IMR-90 (cell line): ENCODE results near the gene BTBD6.
"Not testable (repeated sequence)": the region's sequence is repeated elsewhere in the genome, so short reads cannot be mapped to it uniquely, and the experiment has no call there.

ENCODE experiments used
- CEBPB ChIP-seq: IDR thresholded peaks from 2 replicates; pipeline ENCODE4 v1.6.1; 2012; ENCODE audit warnings: low read depth, low read length, improper control_type of control experiment
- POLR2A ChIP-seq: IDR thresholded peaks from 2 replicates; pipeline ENCODE4 v1.6.1; 2012; ENCODE audit warnings: mild to moderate bottlenecking, low read depth, low read length
- RAD21 ChIP-seq: IDR thresholded peaks from 2 replicates; pipeline ENCODE4 v1.6.1; 2012; ENCODE audit warnings: low read length, improper control_type of control experiment
- SMC3 ChIP-seq: fragments of 150-350 bp; IDR thresholded peaks from 2 replicates; pipeline ENCODE4 v1.6.1; 2016; ENCODE audit warnings: low read depth, mild to moderate bottlenecking, antibody characterized with exemption, low read length, moderate library complexity
- TF ChIP-seq, protein P1 (sequence below): conservative IDR thresholded peaks from 2 replicates; pipeline ENCODE4 v1.5.1; 2012; ENCODE audit warnings: mild to moderate bottlenecking, low read depth, low read length, improper control_type of control experiment

- not testable (repeated sequence) for TF ChIP-seq SMC3, CEBPB, RAD21, POLR2A
- TF ChIP-seq, protein P1, sequence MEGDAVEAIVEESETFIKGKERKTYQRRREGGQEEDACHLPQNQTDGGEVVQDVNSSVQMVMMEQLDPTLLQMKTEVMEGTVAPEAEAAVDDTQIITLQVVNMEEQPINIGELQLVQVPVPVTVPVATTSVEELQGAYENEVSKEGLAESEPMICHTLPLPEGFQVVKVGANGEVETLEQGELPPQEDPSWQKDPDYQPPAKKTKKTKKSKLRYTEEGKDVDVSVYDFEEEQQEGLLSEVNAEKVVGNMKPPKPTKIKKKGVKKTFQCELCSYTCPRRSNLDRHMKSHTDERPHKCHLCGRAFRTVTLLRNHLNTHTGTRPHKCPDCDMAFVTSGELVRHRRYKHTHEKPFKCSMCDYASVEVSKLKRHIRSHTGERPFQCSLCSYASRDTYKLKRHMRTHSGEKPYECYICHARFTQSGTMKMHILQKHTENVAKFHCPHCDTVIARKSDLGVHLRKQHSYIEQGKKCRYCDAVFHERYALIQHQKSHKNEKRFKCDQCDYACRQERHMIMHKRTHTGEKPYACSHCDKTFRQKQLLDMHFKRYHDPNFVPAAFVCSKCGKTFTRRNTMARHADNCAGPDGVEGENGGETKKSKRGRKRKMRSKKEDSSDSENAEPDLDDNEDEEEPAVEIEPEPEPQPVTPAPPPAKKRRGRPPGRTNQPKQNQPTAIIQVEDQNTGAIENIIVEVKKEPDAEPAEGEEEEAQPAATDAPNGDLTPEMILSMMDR, result not testable (repeated sequence)
These were observed 29.1 kb downstream of the BTBD6 start for GRCh38 chr14:105277448-105277847.
